ENCODE data around the gene DOCK9.

The DOCK9 gene

DNA sequence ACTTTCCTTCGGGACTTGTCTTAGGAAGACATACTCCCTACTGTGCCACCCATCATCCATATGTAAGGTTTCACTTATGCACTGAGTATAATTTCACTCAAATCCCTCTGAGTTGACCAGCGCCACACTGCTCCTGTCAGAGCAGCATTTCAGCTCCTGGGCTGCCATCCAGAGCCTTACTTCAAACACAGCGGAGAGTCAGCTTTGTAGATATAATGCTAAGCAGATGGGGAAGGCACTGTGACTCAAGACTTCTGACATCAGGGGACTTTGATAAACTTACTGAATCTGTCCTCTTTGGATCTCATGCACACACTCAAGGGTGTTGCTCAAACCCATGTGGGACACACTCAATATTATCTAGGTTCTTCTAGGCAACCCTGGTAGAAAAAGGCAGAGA, 34.9 kb downstream of the DOCK9 start:
- DNase-seq = no peak

- no peak for DNase-seq
Observed at GRCh38 chr13:98942485-98942884, 35.4 kb downstream of the DOCK9 start.

GRCh38 chr13:98941536-98941935, 36.3 kb downstream of the DOCK9 start:
- DNase-seq = no peak

DNA sequence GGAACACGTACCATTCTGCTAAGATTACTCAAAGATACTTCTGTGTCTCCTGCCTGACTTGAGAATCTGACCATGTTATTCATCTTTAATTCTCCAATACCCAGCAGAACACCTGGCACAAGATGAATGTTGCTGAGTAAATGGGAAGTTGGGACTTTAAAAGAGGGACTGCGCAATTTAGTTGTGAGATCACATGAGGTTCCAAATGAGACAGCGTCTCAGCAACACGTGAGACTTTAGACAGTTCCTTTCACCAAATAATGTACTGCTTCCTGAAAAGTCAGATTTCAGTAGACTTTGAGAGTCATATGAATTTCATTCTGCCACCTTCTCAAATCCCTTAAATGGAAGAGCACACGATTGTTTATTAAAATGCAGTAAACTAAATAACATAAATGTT, 36.7 kb downstream of the DOCK9 start:
- no peak for DNase-seq

DNA sequence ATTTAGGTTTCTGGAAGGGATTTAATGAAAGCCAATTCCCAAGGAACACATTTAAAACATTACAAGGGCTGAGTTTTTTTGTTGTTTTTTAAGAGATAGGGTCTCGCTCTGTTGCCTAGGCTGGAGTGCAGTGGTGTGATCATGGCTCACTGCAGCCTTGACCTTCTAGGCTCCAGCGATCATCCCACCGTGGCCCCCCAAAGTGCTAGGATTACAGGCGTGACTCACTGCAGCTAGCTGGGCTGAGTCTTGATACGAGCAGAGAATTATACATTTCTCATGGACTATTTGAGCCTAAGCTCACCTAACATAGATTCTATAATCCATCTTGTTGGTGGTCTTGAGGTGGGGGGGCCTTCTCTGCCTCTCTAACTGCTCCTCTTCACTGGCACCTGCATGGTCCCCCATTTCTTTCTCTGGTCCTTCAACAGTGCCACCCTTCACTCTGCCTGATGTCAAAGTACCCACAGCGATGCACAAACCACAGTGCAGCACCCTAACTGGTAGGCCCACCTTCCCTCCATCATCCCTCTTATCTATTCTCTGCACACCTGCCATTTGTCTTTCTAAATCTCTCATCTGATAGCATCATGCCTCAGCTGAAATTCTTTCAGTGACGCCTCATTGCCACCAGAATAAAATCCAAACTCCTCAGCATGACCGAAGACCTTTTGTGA, 37.4 kb downstream of the DOCK9 start:
- DNase-seq = no peak

DNA sequence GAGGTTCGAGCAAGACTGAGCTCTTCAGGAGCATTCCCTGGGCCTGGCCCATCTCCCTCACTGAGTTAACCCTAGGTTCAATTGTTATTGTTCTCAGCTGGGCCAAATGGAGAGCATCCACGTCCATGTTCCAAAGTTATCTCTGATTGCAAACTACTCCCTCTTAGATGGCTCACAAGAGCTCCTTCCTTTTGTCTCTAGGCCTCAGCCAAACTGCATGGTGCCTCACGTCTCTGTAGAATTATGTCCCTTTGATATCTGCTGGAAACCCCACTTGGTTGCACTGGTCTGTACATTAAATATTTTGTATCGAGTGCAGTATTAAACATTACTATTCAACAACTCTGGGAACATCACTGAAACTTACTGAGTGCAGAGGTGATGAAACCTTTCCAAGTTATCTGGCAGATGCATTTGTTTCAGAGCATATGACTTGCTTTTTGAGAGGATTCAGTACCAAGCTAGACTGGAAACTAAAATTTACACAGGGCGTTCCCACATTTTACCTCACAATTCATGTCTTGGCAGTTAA, 38.1 kb downstream of the DOCK9 start:
- DNase-seq = no peak

DNA sequence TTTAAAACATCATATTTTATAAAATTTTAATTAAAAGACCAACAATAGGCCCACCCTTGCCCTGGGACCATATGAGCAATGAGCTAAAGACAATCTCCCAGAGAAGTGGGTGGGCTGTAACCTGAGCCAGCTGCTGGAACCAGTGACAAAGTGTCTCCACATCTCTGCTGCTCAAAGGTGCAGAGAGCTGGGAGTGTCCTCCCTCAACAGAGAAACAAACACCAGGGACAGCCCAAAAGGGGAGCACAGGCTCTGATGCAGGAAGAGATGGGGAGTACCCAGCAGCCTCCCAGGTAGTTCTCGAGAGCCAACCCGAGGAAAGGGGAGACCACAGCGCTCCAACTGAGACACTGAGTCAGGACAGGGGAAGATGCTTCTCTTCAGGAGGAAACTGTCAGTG, 39.1 kb downstream of the DOCK9 start:
- DNase-seq = no peak

DNA sequence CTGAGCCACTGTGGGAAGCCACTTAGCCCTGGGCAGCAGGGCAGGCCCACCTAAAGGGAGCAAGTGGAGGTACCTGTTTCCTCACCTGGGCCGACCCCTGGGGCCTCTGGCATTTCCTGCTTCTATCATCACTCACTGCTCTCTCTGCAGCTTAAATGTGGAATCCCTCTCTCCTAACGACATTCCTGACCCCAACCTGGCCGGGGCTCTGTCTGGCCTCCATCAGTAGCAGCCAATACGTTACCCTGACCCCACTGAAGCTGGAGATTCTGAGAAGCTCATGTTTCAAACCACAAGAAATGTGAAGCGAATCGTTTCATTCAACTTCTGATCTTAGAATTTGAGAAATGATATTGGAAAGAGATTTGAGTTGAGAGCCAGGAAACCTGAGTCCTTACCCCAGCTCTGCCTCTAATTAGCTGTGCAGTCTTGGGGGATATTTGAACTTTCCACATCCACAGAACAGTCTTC, 39.9 kb downstream of the DOCK9 start:
- DNase-seq = no peak

- DNase-seq = no peak
Observed at GRCh38 chr13:98934243-98934642, 43.6 kb downstream of the DOCK9 start.

GRCh38 chr13:98930151-98930591, 47.7 kb downstream of the DOCK9 start:
- no peak for DNase-seq

DNA sequence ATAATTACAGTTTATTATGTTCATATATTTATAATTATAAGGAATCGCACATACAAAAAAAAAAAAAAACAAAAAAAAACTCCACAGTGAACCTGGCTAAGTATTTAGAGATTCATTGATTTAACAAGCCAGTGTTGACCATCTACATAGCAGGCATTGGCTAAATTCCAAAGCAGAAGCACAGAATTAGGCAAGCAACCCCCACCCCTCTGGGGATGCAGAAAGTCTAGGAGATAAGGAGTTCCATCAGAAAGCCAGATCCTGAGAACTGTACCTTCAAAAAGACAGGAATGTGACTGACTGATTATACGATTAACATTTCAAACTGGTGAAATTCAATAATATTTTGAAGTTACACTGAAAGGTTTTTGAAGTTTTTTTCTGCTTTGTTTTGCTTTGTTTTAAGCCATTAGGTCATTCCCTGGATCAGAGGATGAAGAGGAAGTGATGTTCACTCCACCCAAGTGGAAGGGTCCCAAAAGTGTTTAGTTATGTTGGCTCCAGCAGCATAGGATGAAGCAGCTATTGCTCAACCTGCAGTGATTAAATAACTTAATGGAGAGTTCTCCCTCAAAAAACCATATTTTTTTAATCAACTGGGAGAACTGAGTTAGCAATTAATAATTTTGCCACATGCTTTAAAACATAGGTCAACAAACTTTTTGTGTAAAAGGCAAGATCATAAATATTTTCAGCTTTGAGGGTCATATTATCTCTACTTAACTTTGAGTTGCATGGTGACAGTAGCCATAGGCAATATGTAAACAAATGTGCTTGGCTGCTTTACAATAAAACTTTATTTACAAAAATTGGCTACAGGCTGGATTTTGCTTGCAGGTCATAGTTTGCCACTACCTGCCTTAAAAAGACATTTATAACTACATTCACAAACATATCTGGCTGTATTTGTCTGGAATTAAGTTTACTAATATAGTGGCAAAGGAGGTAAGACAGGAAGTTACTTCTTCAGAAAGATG, 49.6 kb downstream of the DOCK9 start:
- DNase-seq = no peak

- DNase-seq = no peak
Observed at GRCh38 chr13:98925949-98926348, 51.9 kb downstream of the DOCK9 start.

DNA sequence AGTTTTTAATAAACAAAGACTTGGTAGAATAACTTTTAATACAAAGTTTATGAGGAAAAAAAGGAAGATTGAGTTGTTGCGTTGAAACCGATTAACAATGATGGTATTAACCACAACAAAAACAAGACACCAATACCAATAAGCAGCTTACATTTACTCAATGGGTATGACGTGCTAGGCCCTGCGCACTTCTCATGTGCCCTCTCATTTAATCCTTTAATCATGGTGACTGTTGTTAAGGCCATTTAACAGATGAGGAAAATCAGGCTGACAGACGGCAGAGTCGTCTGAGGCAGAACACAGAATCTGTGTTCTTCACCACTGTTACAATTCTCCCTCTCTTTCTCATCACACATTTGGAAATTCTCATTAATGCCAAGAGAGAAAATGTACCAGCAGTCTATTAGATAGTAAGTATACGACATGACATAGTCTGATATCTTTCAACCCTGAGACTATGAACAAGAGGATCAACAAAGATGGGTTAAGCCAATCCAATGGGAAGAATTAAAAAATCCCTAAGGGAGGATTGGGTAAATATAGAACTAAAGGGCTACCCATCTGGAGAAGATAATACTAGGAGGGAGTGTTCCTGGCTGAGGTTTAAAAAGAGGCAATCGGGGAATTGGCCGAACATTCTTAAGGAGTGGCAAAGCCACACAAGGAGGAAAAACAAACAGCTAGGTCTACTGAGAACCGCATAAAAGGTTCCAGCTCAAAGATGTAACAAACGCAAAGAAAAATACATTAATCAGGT, 54.0 kb downstream of the DOCK9 start:
- DNase-seq = no peak

- no peak for DNase-seq
Observed at GRCh38 chr13:98922306-98922705, 55.6 kb downstream of the DOCK9 start.

- DNase-seq = no peak
Observed at GRCh38 chr13:98921786-98922185, 56.1 kb downstream of the DOCK9 start.

DNA sequence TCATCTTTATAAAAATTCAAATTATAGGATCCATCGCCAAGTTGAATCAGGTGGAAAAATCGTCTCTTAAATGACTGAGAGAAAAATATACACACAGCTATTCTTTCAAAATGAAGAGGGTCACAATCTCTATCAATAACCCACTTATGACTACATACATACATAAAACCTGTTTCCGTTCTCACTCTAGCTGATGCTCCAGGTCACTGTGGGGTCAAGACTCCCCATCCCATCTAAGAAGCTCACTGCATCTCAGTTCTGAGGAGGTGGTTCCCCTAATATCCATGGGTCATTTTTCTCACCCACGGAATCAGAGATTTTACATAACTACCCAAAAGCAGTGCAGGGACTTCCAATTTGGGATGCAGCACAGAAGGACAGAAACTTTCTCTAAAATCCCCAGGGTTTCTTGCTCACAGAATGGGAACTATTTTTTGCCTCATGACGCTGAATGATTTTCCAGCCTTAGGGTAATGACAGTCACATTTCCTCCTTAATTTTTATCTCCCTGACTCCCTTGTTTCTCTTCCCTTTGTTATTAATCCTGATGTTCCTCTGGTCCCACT, 56.8 kb downstream of the DOCK9 start:
- no peak for DNase-seq

DNA sequence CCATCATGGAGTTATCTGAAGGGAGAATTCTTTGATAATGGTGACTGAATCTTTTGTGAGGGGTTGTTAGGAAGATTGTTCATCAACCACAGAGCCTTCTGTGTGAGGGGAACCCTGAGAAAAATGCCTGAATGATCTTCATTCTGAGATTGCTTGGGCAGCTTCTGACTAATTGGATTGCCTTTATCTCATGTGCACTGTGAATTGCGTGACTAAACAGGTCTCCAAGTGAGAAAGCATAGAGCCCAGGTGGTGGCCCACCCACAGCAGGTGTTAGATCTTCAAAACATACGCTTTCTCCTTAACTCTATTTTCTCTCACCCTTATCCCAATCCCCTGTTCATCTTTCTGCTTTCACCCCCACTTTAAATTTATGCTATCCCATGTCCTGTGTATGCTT, 58.3 kb downstream of the DOCK9 start:
- no peak for DNase-seq

GRCh38 chr13:98918771-98919170, 59.1 kb downstream of the DOCK9 start:
- DNase-seq = peak; percentile 71 to 77

DNA sequence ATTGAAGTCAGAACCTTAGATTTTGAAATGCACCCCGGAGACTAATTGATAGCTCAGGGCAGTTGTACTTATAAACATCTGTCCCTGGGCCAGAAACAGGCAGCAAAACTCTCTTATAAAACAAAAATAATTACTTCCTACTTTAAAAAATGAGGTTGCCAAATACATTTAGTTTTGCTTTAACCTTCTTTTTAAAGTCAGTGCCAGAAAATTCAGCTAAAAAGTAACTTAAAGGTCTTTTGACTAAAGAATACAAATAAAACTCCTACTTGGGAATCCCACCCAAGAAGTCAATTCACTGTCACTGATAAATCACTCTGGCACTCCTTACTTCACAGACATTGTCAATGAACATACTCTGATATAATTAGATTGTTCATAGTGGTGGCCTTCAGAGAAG, 60.7 kb downstream of the DOCK9 start:
- DNase-seq = no peak

GRCh38 chr13:98916403-98916802, 61.5 kb downstream of the DOCK9 start:
- no peak for DNase-seq

- DNase-seq = no peak
Observed at GRCh38 chr13:98915981-98916380, 61.9 kb downstream of the DOCK9 start.

GRCh38 chr13:98915563-98915962, 62.3 kb downstream of the DOCK9 start:
- no peak for DNase-seq

GRCh38 chr13:98913741-98914140, 64.1 kb downstream of the DOCK9 start:
- peak in 1 of 2 experiments; percentile 17 for DNase-seq

Data from Kasumi-1 (cell line).